Measurements from ENCODE around the gene CHAT.

Gene CHAT

DNA sequence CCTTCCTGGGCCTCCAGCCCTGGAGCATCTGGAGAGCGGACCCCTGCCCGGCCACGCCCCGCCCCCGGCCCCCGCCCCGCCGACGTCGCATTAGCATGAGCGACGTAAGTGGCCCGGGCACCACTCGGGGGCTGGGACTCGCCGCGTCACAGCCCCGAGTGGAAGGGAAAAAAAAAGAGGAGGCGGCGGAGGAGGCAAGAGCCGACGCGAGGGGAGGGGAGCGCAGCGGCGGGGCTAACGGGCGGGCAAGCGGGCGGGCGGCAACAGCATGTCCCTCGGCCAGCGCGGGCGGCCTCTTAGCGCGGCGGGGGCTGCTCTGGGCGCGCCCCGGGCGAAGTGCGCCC lies 3.8 kb upstream of the CHAT start, which contains the start of gene SLC18A3:
SLC18A3 (plus strand) TSS at position 197 of the 344 bp plus-strand sequence. CDS start 431 bp downstream, outside the sequence.
- DNase-seq (ENCODE audit: low read depth) = no peak
- no peak within 1 kb of the TSS for H3K4me3 ChIP-seq (ENCODE audit: low read depth, low read length)

- H3K4me3 ChIP-seq (ENCODE audit: low read depth, low read length) = no peak overlapping the region
- no peak for DNase-seq (ENCODE audit: low read depth)
Measured at GRCh38 chr10:49610458-49611165, 3.2 kb upstream of the CHAT start.

- H3K4me3 ChIP-seq (ENCODE audit: low read depth, low read length) = no peak overlapping the region
- no peak for DNase-seq (ENCODE audit: low read depth)
Measured at GRCh38 chr10:49611166-49611815, 2.5 kb upstream of the CHAT start.

DNA sequence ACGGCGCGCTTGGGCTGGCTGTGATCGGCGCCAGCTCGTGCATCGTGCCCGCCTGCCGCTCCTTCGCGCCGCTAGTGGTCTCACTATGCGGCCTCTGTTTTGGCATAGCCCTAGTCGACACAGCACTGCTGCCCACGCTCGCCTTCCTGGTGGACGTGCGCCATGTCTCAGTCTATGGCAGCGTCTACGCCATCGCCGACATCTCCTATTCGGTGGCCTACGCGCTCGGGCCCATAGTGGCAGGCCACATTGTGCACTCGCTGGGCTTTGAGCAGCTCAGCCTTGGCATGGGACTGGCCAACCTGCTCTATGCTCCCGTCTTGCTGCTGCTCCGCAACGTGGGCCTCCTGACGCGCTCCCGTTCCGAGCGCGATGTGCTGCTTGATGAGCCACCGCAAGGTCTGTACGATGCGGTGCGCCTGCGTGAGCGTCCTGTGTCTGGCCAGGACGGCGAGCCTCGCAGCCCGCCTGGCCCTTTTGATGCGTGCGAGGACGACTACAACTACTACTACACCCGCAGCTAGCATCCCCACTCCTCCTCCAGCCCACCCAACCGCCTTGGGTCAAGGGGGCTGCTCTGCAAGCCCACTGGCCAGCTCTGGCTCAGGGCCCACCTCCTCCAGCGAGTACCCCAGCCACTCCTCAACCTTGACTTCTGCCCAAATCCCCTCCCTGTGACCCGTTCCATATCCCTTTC lies 1.9 kb upstream of the CHAT start:
- no peak overlapping the region for H3K4me3 ChIP-seq (ENCODE audit: low read depth, low read length)
- DNase-seq (ENCODE audit: low read depth) = no peak

DNA sequence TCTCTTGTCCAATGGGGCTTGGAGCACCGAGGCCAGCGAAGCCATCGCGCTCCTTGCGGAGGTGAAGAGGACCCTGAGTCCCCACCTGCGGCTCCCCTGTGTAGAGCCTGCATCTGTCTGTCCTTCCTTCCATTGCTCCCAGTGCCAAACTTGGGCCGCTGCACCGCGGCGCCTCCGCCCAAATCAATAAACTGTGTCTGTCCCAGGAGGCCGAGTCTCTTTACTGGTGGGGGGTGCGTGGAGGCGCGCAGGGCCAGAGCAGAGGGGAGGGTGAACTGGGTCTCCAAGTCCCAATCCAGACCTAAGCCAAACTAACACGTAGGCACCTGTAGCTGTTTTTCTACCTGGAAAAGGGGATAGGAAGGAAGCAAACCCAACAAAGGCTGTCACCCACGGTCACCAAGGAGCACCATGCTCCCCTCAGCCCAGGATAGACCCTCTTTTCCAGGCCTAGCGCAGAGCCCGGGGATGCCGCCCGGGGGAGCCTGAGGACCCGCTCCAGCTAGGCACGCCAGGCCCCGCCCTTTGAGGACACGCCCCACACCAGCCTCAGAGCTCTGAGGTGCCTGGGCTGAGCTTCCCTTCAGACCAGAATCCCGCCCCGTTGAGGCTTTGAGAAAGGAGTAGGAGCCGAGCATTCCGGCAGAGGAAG lies 1.2 kb upstream of the CHAT start:
- H3K4me3 ChIP-seq (ENCODE audit: low read depth, low read length) = no peak overlapping the region

DNA sequence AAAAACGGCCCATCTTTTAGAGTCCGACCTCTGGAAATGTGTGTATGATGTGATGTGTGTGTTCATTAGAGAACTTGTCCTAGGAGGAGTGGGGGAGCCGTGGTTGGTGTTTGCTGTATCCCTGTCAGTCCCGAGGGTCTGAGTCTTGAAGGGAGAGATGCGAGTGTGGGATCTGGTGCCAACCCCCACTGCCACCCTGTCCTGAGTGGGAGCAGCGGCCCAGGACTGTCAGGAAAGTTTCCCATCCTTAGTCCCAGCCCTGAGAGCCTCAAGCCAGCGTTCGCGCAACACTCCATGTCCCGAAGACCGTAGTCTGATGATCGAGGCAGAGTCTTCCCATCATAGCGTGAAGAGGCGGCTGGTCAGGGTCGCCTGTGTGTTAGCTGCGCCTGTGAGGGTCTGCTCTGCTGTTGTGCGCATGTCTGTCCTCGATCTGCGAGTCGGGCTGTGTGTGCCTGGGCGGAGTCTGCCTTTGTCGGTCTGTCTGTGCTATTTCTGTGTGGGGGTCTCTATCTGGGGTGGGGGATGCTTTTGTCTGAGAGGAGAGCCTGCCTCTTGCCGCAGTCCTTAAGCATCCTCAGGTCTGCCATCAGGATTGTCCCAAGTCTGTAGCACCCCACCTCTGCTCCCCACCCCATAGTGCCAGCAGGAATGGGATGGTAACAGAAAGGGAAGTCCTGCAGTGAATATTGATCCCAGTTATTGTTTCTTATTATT lies 514 bp upstream of the CHAT start:
- DNase-seq (ENCODE audit: low read depth) = no peak
- H3K4me3 ChIP-seq (ENCODE audit: low read depth, low read length) = no peak overlapping the region

More for the DNA sequence above, 1.2 kb upstream of the CHAT start:
- DNase-seq (ENCODE audit: low read depth) = no peak

GRCh38 chr10:49614242-49615198 lies 683 bp downstream of the CHAT start:
- H3K4me3 ChIP-seq (ENCODE audit: low read depth, low read length) = no peak overlapping the region

GRCh38 chr10:49615213-49615612 lies 1.4 kb downstream of the CHAT start:
- no peak for DNase-seq (ENCODE audit: low read depth)
- no peak overlapping the region for H3K4me3 ChIP-seq (ENCODE audit: low read depth, low read length)

More at GRCh38 chr10:49614242-49615198, 683 bp downstream of the CHAT start:
- no peak for DNase-seq (ENCODE audit: low read depth)

DNA sequence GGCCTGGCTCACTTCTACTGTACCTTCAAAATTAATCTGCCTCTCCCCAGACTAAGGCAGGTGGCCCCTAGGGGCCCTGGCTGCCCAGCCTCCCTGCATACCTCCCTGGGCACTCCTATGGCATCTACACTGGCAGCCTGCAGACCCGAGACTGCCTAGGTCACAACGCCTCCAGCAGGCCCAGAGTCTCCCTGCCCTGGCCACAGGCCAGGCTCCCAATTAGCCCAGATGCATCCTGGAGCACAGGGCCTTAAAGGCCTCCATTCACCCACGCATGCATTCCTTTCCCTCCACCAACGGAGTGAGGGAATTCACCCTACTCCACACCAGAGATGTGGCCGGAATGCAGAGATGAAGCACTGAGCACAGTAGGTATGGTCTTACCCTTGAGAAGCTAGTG lies 1.9 kb downstream of the CHAT start:
- no peak for DNase-seq (ENCODE audit: low read depth)
- no peak overlapping the region for H3K4me3 ChIP-seq (ENCODE audit: low read depth, low read length)

DNA sequence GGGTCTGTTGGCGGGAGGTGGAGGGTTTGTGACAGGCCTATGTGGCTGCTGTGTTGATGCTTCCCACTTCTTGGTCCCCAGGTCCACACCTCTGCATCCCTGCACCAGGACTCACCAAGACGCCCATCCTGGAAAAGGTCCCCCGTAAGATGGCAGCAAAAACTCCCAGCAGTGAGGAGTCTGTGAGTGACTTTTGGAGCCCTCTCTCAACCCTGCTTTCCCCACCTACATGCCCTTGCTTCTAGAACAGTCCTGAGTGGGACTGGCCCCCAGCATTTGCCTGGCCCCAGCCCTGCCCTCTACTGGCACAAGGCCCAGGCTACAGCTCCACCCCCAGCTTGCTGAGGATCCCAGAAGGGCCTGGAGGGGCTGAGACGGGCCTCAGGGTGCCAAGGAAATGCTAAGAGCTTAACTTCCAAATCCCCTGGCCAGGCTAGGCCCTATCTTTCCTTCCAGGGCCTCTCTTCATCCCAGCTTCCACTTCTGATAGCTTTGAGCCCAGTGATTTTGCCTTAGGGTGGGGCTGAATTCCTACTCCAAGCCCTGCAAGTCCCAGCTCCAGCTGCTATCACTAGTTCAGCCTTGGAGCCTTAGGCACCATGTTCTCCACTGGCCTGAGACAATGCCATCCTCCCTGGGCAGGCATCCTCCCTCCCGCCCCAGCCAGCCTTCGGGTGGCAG lies 2.7 kb downstream of the CHAT start:
- no peak overlapping the region for H3K4me3 ChIP-seq (ENCODE audit: low read depth, low read length)
- no peak for DNase-seq (ENCODE audit: low read depth)

GRCh38 chr10:49617121-49618020 lies 3.5 kb downstream of the CHAT start:
- no peak for DNase-seq (ENCODE audit: low read depth)
- H3K4me3 ChIP-seq (ENCODE audit: low read depth, low read length) = no peak overlapping the region

GRCh38 chr10:49618821-49619220 lies 5.0 kb downstream of the CHAT start:
- no peak overlapping the region for H3K4me3 ChIP-seq (ENCODE audit: low read depth, low read length)
- no peak for DNase-seq (ENCODE audit: low read depth)

GRCh38 chr10:49619613-49620012 lies 5.8 kb downstream of the CHAT start:
- DNase-seq (ENCODE audit: low read depth) = no peak
- H3K4me3 ChIP-seq (ENCODE audit: low read depth, low read length) = no peak overlapping the region

GRCh38 chr10:49620286-49620810 lies 6.5 kb downstream of the CHAT start:
- DNase-seq (ENCODE audit: low read depth) = no peak
- no peak overlapping the region for H3K4me3 ChIP-seq (ENCODE audit: low read depth, low read length)

- no peak for DNase-seq (ENCODE audit: low read depth)
Measured at GRCh38 chr10:49620841-49621378, 7.1 kb downstream of the CHAT start.

GRCh38 chr10:49621561-49621960 lies 7.7 kb downstream of the CHAT start:
- H3K4me3 ChIP-seq (ENCODE audit: low read depth, low read length) = no peak overlapping the region
- DNase-seq (ENCODE audit: low read depth) = no peak

More at GRCh38 chr10:49620841-49621378, 7.1 kb downstream of the CHAT start:
- no peak overlapping the region for H3K4me3 ChIP-seq (ENCODE audit: low read depth, low read length)
